PFSK-1 (cell line): Measurements from ENCODE around the gene SMIM9.

Experiments used
- POLR2AphosphoS5 ChIP-seq: IDR thresholded peaks from 2 replicates; pipeline ENCODE4 v1.6.1; 2012; ENCODE audit warnings: low read depth, mild to moderate bottlenecking, control low read depth, low read length, moderate library complexity
- REST ChIP-seq, 2 experiments: IDR thresholded peaks; 2 replicates each; pipeline versions ENCODE4 v1.6.1 to v1.8.0; 2011 to 2012; ENCODE audit warnings: low read depth in 2 of 2, low read length in 2 of 2, control low read depth in 1 of 2, inconsistent platforms in 1 of 2, mild to moderate bottlenecking in 1 of 2, moderate library complexity in 1 of 2; ENCODE audit not compliant: insufficient read depth in 1 of 2

DNA sequence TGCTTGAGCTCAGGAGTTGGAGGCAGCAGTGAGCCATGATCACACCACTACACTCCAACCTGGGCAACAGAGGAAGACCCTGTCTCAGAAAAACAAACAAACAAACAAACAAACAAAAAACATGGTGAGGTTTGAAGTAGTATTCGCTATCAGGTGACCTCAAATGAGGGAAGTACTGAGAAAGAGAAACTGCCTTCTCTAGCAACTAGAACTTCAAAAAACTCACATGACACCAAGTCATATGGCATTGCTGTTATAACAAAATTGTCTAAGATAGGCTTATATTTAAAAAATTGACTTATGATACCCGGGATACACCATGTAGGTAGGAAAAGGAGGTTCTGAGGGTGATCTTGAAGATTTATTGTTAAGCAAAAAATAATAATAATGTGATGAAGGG lies 39.4 kb downstream of the SMIM9 start:
- TF ChIP-seq REST (IDR thresholded peaks at IDR 0.05; ENCODE audit: insufficient read depth in 1 of 2, low read depth in 2 of 2, low read length in 2 of 2) (no peak), POLR2AphosphoS5 (no peak)
